ENCODE data around the gene PRDM1.

PRDM1 gene

DNA sequence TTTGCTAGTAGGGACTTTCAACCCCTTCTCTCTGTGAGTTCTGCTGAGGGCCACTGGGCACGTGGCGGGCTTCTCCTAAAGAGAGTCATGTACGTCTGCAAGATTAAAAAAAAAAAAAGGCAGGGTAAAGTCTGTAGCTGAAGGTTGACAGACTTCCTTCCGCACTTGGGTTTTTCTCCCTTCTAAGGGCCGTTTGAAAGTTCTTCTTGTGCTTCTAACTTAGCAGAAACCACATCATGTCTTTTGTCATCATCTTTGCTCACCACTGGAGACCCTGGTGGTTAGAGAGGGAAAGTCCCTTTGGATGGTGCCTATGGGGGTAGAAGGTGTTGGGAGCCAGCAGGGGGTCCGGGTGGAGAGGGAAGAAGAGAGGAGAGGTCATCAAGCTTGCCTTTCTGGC, 31.4 kb downstream of the PRDM1 start:
- Histone ChIP-seq H3K27ac (no peak overlapping the region), H3K9me3 (ENCODE audit: severe bottlenecking) (no peaks in the 10 kb centered on the region), H3K4me3 (ENCODE audit: low read depth, low read length) (no peak overlapping the region), H3K36me3 (no peaks in the 10 kb centered on the region), H3K27me3 (ENCODE audit: insufficient read depth, low read depth, severe bottlenecking) (no peaks in the 10 kb centered on the region)
- DNase-seq, result no peak
- TF ChIP-seq CTCF (IDR thresholded peaks at IDR 0.05; ENCODE audit: low read depth, low read length), result no peak

- Histone ChIP-seq H3K36me3 (no peaks in the 10 kb centered on the region), H3K27ac (no peak overlapping the region), H3K4me3 (ENCODE audit: low read depth, low read length) (no peak overlapping the region), H3K9me3 (ENCODE audit: severe bottlenecking) (no peaks in the 10 kb centered on the region), H3K27me3 (ENCODE audit: insufficient read depth, low read depth, severe bottlenecking) (no peaks in the 10 kb centered on the region)
- no peak for TF ChIP-seq CTCF (IDR thresholded peaks at IDR 0.05; ENCODE audit: low read depth, low read length)
- DNase-seq, result no peak
Measured at GRCh38 chr6:106118835-106119431, 32.8 kb downstream of the PRDM1 start.

- Histone ChIP-seq H3K36me3 (no peaks in the 10 kb centered on the region), H3K4me3 (ENCODE audit: low read depth, low read length) (no peak overlapping the region), H3K27me3 (ENCODE audit: insufficient read depth, low read depth, severe bottlenecking) (no peaks in the 10 kb centered on the region), H3K27ac (no peak overlapping the region), H3K9me3 (ENCODE audit: severe bottlenecking) (no peaks in the 10 kb centered on the region)
- no peak for TF ChIP-seq CTCF (IDR thresholded peaks at IDR 0.05; ENCODE audit: low read depth, low read length)
- DNase-seq, result no peak
Measured at GRCh38 chr6:106119546-106119945, 33.4 kb downstream of the PRDM1 start.

- no peak for DNase-seq
- Histone ChIP-seq H3K9me3 (ENCODE audit: severe bottlenecking) (no peaks in the 10 kb centered on the region), H3K36me3 (no peaks in the 10 kb centered on the region), H3K27ac (no peak overlapping the region), H3K27me3 (ENCODE audit: insufficient read depth, low read depth, severe bottlenecking) (no peaks in the 10 kb centered on the region), H3K4me3 (ENCODE audit: low read depth, low read length) (no peak overlapping the region)
- TF ChIP-seq CTCF (IDR thresholded peaks at IDR 0.05; ENCODE audit: low read depth, low read length), result no peak
Measured at GRCh38 chr6:106120006-106120405, 33.9 kb downstream of the PRDM1 start.

DNA sequence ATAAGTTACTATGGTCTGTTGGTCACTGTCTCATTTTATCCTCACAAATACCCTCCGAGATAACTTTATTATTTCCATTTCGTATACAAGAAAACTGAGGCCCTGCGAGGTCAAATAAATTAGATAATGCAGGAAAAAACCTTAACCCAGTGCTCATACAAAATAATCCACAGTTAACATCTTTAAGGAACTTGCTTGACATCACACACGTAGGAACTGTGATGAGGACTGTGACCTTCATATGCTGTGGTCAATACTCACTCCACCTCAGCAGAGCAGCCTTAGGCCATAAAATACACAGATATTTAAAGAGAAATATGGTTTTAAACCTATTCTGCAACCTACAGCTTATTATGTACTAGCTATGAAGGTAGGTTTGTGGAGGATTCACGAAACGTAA, 34.3 kb downstream of the PRDM1 start:
- Histone ChIP-seq H3K36me3 (no peaks in the 10 kb centered on the region), H3K27ac (no peak overlapping the region), H3K9me3 (ENCODE audit: severe bottlenecking) (no peaks in the 10 kb centered on the region), H3K4me3 (ENCODE audit: low read depth, low read length) (no peak overlapping the region), H3K27me3 (ENCODE audit: insufficient read depth, low read depth, severe bottlenecking) (no peaks in the 10 kb centered on the region)
- TF ChIP-seq CTCF (IDR thresholded peaks at IDR 0.05; ENCODE audit: low read depth, low read length), result no peak
- DNase-seq, result no peak

GRCh38 chr6:106122306-106122918, 36.3 kb downstream of the PRDM1 start:
- Histone ChIP-seq H3K36me3 (no peaks in the 10 kb centered on the region), H3K4me3 (ENCODE audit: low read depth, low read length) (no peak overlapping the region), H3K27me3 (ENCODE audit: insufficient read depth, low read depth, severe bottlenecking) (no peaks in the 10 kb centered on the region), H3K27ac (no peak overlapping the region), H3K9me3 (ENCODE audit: severe bottlenecking) (no peaks in the 10 kb centered on the region)
- TF ChIP-seq CTCF (IDR thresholded peaks at IDR 0.05; ENCODE audit: low read depth, low read length), result no peak
- DNase-seq, result no peak

Measured in WERI-Rb-1 (cell line).